ENCODE data around the gene FAM131B. TPM values are rescaled to one million over a fixed set of nuclear protein-coding genes. Genes with fewer than 3 reads are reported as not detected.

Gene FAM131B
- total RNA-seq, 1 donor from 2014 or later = 1.1 TPM

DNA sequence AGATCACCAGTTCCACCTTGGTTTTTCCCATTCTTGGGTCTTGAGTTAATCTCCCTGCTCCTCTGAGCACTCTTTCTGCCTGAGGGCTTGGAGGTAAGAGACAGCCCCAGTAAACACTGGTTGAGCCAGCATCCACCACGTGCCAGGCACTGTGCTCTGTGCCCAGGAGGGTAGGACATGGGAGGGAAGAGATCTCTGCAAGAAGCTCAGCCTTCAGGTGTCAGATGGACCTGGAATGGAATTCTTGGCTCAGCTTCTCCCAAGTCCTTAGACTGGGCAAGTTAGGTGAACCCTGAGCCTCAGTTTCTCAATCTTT, 21.1 kb upstream of the FAM131B start:
- no peak for DNase-seq (ENCODE audit: low read depth)

DNA sequence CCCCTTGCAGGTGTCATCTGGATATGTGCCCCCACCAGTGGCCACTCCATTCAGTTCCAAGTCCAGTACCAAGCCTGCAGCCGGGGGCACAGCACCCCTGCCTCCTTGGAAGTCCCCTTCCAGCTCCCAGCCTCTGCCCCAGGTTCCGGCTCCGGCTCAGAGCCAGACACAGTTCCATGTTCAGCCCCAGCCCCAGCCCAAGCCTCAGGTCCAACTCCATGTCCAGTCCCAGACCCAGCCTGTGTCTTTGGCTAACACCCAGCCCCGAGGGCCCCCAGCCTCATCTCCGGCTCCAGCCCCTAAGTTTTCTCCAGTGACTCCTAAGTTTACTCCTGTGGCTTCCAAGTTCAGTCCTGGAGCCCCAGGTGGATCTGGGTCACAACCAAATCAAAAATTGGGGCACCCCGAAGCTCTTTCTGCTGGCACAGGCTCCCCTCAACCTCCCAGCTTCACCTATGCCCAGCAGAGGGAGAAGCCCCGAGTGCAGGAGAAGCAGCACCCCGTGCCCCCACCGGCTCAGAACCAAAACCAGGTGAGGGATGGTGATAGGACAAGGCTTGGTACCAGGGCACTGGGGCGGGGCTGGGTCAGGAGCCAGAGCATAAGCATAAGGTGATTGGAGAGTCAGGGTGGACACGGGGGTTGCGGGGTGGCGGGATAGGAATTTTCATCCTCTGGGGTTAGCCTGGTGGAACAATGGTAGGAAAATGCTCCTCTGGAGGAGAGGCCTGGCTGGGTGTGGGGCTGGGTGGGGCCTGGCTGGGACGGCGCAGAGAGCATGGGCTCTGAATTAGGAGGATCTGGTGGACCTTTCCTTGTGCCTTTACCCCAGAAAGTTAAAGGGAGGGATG, 20.5 kb upstream of the FAM131B start:
- no peak for DNase-seq (ENCODE audit: low read depth)

DNA sequence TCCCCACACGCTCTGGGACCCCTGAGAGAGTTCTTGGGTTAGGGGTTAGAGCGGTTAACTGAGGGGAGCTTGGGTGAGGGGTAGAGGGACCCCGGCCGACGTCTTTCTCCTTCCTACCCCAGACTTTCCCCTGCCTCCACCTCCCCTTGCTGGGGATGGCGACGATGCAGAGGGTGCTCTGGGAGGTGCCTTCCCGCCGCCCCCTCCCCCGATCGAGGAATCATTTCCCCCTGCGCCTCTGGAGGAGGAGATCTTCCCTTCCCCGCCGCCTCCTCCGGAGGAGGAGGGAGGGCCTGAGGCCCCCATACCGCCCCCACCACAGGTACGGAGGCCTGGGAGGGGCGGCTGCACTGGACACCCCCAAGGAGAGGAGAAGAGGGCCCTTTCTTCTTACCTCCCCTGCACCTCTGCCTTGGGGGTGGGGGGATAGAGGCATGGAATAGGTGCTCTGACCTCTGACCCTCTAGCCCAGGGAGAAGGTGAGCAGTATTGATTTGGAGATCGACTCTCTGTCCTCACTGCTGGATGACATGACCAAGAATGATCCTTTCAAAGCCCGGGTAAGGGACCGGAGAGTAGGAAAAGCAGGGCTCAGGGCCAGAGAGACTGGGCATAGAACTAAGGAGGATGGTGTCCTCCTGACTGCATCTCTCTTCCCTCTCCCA, 19.7 kb upstream of the FAM131B start:
- no peak for DNase-seq (ENCODE audit: low read depth)

DNA sequence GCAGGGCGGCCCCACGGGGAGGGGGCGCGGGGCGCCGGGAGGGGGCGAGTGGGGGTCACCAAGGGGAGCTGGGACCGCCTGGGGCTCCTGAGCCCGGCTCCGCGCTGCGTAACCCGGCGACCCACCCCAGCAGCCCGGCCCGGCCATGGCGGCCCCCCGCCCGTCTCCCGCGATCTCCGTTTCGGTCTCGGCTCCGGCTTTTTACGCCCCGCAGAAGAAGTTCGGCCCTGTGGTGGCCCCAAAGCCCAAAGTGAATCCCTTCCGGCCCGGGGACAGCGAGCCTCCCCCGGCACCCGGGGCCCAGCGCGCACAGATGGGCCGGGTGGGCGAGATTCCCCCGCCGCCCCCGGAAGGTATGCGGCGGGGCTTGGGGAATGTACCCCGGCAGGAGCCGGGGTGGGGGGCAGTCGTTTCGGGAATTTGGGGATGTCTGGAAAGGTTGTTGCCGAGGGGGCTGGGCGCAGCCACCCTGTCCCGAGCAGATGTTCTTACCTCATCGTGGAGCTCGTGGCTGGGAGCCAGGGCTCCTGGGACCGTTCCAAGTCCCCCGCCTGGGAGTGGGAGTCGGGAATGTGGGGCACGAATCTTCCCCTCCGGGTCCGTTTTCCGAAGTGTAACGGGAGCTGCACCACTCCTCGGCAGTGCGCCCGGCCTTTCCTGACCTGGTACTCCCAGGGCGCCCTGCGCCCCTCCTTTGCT, 19.1 kb upstream of the FAM131B start:
- DNase-seq (ENCODE audit: low read depth) = peak; percentile 91

DNA sequence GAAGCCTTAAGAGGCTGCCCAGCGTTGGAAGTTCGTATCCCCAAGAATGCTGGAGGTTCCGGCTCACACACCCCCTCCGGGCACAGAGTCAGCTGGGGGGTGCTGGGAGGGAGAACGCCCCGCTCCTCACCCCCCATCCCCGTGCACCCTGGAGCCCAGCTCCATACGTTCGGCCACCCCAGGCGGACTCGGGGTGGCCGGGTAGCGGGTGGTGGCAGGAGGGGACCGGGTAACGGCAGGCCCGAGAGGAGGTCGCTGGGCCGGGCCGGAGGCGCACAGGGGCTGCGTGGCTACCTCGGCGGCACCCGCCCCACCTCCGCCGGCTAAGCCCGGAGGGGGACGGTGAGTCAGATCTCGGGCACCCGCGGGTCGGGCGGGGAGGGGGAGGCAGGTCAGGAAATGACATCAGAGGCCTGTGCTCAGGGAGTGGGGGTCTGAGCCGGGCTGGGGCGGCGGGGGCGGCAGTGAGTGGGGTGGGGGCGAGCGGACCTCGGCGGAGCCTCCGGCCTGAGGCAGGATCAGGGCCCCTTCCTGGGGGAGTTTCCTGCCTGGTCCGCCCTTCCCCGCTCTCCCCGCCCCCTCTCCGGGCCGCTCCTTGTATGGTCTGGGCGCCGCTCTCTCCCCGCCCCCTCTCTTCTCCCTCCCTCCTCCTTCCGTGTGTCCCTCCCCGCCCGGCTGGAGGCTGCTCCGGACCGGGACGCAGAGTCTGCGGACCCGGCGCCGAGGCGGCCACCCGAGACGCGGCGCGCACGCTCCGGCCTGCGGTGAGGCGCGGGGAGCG, 18.3 kb upstream of the FAM131B start, which contains the start of gene ZYX:
Gene ZYX, plus strand, starts transcription at position 700 of the 781 bp plus-strand sequence. CDS start 227 bp downstream, outside the sequence.
- peak; percentile 97 for DNase-seq (ENCODE audit: low read depth)

DNA sequence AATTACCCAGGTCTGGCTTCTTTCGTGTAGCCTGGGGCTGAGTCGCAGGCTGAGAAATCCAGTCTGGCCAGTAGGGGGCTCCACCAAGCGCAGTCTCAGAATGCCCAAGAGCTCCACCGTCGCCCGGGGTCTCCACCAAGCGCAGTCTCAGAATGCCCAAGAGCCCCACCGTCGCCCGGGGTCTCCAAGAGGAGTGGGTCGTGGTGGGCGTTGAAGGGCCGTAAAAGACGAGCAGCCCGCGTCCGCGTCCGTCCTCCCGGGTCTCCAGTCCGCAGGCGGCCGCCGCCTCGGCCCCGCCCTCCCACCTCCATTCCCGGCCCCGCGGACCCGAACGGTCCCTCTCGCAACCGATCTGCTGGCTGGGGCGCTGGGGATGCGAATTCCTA, 17.7 kb upstream of the FAM131B start:
- DNase-seq (ENCODE audit: low read depth) = peak; percentile 95

DNA sequence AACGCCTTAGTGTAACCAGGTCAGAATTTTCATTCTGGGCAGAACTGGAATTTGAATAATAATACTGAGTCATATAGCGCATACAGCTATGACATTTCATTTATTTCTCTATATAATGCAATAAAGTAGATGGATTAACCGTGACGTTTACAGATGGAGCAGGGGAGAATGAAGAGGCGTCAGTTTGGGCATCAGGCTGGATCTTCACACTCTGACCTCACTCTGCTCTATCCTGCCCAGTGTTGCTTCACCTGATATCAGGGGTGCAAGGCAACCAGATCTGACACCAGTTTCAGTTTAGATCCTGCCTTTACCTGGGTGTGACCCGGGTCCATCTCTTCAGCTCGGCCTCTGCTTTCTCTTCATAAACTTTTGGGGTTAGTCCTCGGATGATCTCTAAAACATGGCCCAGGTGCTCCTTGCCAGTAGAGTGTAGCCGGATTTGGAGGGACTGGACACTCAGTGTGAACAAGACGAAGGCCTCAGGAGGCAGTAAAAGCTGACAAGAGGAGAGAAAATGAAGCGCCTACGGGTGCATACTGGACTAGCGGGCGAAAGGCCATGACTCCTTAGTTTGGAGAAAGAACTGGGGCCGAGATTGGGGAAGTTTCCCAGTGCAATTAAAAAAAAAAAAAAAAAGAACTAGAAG, 17.2 kb upstream of the FAM131B start:
- no peak for DNase-seq (ENCODE audit: low read depth)

DNA sequence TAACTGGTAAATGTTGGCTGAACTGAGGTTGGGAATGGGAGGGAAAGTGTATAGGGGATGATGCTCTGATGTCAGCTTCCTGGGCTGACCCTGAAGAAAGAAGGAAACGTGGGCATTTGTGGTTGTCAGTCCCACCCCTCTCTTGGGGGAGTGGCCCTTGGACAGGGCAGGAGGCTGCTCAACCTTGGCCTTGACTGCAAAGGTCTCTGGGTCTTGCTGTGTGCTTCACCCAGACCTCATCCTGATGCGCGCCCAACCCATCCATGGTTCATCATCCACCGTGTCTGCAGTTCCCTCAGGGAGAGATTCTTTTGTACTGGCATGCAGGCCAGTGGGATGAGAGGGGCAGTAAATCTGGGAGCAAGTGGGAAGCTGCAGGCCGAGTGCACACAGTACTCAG, 13.9 kb upstream of the FAM131B start:
- no peak for DNase-seq (ENCODE audit: low read depth)

DNA sequence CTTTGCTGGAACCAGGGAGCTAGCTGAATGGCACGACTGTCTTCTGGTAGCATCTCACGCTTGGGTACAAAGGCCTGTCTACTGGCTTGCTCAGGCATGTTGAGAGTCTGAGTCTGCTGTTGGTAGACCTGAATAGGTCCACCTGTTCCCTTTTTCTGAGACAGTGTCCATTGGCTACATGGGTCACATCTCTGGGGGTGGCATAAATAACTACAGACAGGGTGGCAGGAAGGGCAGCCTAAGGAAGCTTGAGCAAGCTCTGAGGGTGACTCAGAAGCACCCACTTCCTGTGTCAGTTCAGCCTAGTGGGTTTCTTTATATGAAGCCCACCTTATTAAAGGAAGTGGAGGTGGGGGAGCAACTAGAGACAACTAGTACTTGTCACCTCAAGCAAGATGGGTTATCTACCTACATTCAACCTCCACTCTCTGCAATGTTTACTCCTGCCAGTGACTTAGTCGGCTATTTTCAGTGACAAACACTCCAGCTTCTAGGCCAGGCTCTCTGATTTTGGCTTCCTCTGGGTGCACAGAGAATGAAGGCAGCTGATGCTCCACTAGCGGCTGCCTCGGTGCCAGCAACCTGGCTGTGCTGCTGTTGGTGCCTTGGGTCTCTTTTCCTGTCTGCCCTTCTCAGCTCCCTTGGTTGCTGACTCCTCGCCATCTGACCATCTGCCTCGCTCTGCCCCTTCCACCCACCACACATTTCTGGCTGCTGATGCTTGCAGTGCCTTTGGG, 13.0 kb upstream of the FAM131B start:
- no peak for DNase-seq (ENCODE audit: low read depth)

DNA sequence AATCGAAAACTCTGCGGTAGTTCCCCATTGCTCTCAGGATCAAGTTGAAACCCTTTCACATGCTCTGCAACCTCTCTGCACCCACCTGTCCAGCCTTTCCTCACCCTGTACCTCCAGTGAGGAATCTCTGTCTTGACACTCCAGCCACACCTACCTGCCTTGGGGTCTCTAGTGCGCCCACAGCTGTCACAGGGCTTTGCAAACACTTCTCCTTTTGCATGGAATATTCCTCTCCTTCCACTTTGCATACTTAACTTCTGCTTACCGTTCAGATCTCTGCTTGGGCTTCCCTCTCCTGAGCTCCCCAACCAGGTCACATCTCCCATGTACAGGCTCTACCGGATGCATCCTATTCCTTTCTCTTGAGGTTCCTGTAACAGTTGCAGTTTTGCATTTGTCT, 12.0 kb upstream of the FAM131B start:
- DNase-seq (ENCODE audit: low read depth) = no peak

DNA sequence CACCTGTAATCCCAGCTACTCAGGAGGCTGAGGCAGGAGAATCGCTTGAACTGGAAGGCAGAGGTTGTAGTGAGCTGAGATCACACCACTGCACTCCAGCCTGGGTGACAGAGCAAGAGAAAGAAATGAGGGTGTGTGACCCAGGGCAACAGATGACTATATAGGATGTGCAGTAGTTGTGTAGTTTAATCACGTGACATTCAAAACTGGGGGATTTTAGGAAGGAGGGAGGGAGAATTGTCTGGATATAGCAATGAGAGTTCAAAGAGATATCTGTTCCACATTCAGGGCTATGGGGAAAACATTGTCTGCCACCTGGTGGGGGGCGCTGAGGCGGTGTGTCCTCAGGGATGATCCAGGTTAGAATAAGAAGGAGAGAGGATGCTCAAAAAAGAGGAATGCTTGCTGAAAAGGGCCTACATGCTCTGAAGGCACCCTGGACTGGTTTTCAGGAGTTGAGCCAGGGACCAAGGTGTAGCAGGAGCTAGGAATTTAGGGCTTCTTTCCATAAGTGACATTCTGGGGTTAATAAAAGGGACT, 10.8 kb upstream of the FAM131B start:
- DNase-seq (ENCODE audit: low read depth) = no peak

DNA sequence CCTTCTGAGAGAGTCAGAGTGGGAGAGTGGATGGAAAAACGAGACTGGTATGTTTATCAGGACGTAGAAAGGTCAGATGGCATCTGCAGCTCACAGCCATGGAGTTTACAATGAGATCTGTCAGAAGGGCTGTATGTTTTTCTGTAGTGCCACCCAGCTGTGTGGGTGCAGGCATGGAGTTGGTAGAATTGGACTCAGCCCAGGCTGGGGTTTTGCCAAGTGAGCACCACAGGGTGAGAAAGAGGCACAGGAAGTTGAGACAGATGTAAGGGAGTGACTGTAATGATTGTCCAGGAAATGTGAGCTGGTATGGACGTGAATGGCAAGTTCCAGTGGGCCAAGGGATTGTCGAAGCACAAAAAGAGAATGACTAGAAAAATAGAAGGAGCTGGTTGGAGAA, 9.6 kb upstream of the FAM131B start:
- peak; percentile 79 for DNase-seq (ENCODE audit: low read depth)

DNA sequence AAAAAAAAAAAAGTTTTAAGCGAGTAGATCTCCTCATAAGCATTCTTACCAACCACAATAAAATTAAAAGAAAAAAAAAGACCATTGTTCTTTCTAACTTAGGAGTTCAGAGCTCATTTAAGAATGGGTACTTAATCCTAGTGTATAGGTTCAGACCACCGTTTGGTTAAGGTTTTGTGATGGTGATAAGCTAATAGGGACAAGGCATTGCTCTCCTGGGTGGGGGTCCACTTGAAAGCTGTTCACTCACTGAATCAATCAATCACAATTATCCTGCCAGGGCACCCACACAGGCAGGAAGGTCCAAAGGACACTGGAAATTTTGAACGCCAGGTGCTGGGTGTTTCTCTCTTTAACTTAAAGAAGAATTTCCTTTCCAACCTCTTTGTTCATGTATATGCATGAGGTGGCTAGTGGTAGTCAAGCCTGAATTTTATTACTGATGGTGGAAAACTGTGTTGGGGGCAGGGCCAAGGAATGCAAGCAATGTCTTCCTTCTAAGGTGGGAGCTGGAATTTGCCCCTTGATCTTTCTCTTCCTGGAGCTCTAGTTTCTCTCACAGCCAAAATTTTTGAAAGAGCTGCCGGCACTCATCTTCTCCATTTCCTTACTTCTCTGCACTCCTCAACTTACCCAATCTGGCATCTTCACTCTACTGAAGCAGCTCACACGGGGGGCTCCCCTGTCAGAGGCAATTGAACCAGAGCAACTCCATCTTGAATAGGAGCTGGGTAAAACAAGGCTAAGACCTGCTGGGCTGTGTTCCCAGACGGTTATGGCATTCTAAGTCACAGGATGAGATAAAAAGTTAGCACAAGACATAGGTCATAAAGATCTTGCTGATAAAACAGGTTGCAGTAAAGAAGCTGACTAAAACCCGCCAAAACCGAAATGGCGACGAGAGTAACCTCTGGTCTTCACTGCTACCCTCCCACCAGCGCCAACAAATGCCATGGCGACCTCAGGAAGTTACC, 7.5 kb upstream of the FAM131B start:
- no peak for DNase-seq (ENCODE audit: low read depth)

DNA sequence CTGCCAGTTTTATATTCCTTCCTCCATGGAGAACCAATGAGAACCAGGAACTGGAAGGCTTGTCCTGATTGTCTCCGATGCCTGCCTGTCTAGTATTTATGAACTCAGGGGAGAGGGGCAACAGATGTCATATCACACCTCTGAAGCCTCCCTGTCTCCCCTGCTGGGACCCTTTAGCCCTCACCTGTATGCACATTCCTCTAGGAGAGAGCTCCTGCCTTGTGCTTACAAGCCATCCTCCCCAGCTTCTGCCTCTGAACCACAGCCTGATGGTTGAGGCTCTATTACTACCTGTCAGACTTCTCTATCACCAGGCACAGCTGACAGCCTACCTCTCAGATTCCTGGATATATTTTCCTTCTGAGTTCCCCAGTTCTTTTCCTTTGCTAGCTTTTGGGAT, 5.9 kb upstream of the FAM131B start:
- no peak for DNase-seq (ENCODE audit: low read depth)

DNA sequence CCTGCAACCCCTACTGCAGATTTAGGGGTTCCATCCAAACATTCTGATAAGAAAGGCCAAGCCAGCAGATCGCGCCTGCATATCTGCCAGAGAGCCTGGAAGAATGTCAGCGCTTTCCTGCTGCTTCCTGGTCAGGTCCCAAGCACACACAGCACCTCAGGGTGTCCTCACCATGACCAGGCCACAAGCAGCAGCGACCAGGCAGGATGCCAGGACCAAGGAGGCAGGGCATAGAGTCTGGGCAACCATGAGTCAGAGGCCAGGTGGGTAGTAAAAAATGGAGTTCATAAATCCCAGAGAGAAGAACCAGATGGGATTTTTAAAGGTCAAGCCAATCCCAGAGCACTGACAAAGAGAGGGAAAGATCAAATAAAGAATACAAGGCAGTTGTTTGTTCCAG, 5.5 kb upstream of the FAM131B start:
- peak; percentile 85 for DNase-seq (ENCODE audit: low read depth)

DNA sequence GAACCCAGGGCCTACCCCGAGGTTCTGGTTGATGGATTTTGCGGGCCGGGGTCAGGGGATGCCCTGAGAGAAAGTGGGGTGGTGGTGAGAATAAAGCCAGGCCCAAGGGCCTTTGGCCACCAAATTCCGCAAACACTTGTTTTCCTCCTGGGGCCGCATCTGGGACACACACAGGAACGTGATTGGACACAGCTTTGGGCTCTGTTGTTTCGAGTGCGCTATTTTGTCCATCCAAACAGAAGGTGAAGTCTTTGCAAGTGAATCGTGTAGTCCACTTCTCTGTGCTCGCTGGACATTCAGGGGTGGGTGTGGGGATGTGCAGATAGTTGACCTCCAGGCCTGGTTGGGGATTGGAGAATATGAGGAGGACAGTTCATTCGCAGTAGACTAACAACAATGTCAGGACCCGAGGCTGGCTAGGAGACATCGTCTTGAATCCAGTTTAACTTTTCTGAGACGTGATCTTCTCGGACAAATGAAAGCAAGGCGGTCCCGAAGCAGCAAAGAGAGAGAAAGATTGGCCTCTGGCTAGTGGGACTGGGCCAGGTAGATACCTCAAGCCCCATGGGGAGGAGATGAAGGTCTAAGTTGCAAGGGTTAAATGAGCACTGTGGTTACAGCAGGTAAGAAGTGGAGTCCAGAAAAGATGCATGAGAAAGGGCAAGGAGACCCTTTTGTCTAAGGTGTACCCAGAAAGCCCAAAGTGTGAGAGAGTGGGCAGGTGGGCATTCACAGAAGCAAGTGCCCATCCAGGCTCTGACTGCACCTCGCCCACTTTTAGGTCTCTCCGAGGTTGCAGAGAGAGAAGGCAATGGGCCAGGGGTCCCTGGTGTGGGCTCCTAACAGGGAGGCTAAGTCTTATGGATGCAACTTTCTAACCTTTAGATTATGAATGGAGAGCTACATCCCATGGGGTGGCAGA, 764 bp upstream of the FAM131B start:
- no peak for DNase-seq (ENCODE audit: low read depth)

DNA sequence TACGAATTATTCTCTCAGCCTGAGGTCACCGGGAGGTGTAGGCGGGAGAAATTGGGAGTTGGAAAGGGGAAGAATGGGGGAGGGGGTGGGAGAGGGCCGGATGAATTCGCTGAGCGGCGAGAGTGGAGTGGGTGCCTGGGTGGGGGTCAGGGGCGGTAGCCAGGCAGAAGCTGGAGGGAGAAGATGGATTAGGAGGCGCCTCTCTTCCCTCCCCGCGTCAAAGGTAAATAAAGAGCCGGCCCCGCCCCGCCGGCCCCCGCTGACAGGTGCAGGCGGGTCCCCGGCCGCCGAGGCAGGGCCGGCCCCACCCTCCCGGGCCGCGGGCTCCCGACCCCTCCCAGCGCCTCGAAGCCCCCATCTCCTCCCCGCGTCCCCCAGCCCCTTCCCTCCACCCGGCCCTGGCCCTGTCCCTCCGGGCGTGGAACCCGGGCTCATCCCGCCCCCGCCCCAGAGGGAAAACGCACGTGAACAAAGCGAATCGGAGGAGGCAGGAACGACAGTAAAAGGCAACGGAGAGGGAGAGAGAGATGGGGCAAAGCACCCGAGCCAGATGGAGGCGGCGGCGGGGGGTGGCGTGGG, 872 bp downstream of the FAM131B start:
- DNase-seq (ENCODE audit: low read depth) = no peak

Measured in myocyte (in vitro differentiated cells).